ENCODE measurements around the gene SLC26A2.
A peak's percentile ranks its signal among the peaks of the same experiment; 100 is the strongest.

Gene SLC26A2

DNA sequence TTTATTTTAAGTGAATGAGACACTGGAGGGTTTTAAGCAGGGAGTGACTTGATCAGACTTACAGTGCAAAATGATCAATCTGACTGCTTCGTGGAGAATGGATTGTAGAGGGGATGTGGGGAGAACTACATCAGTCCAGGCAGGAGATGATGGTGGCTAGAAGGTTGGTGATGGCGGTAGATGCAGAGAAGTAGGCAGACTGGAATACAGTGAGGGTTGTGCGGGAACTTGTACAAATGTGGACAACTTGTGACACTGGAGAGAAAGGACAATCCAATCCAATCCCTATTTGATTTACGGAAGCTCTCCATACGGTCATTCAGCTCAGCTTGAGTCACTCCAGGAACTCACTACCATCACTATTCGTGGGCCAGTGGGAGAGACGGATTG is 39.3 kb downstream of the SLC26A2 start:
- Histone ChIP-seq H3K27ac (replicated peaks; ENCODE audit: low read length) (peak overlapping the region; percentile 43), H4K91ac (ENCODE audit: low read depth, low read length, poor library complexity) (no peak overlapping the region), H2BK120ac (ENCODE audit: low read depth, low read length) (no peak overlapping the region), H3K4me3 (ENCODE audit: low read length in 2 of 2) (peak overlapping the region; percentile 63 to 94), H3K18ac (ENCODE audit: low read length) (peak overlapping the region; percentile 88), H3K4ac (ENCODE audit: low read length) (no peak overlapping the region), H2AFZ (ENCODE audit: low read length) (peak overlapping the region; percentile 83), H2AK5ac (ENCODE audit: low read depth, low read length) (no peak overlapping the region), H2BK15ac (ENCODE audit: low read length) (no peak overlapping the region), H3K36me3 (replicated peaks in 1 of 2; ENCODE audit: control insufficient read depth in 2 of 2, insufficient read depth in 2 of 2, low read length in 2 of 2) (peaks cover 4 to 28% of the 10 kb centered on the region in 2 donors), H3K9ac (ENCODE audit: low read depth, low read length, poor library complexity) (peak overlapping the region; percentile 94), H3K27me3 (ENCODE audit: control insufficient read depth in 3 of 3, insufficient read depth in 3 of 3, low read depth in 1 of 3, low read length in 3 of 3) (no peaks in the 10 kb centered on the region), H3K79me1 (ENCODE audit: low read depth, low read length) (no peaks in the 10 kb centered on the region), H2BK5ac (ENCODE audit: low read length) (no peak overlapping the region), H3K4me1 (ENCODE audit: control insufficient read depth in 2 of 2, insufficient read depth in 1 of 2, low read depth in 1 of 2, low read length in 2 of 2) (peaks cover 5 to 6% of the 10 kb centered on the region in 2 donors), H4K8ac (ENCODE audit: low read depth, low read length) (no peak overlapping the region), H3K23ac (ENCODE audit: low read depth, low read length, poor library complexity) (peak overlapping the region; percentile 95), H2BK12ac (ENCODE audit: low read length) (no peak overlapping the region), H3K4me2 (ENCODE audit: insufficient read depth, low read length, poor library complexity, severe bottlenecking) (peak overlapping the region; percentile 70), H3K14ac (ENCODE audit: low read length) (no peak overlapping the region), H3K9me3 (replicated peaks in 1 of 2; ENCODE audit: control insufficient read depth in 2 of 2, insufficient read depth in 1 of 2, low read depth in 1 of 2, low read length in 2 of 2) (no peaks in the 10 kb centered on the region)
- no CpG with 5 or more reads among the region's 7 CpGs for WGBS, 2 donors (ENCODE audit: extremely low coverage in 2 of 2, insufficient read length in 2 of 2, insufficient replicate concordance in 1 of 2)
- DNase-seq (ENCODE audit: low spot score): no peak

DNA sequence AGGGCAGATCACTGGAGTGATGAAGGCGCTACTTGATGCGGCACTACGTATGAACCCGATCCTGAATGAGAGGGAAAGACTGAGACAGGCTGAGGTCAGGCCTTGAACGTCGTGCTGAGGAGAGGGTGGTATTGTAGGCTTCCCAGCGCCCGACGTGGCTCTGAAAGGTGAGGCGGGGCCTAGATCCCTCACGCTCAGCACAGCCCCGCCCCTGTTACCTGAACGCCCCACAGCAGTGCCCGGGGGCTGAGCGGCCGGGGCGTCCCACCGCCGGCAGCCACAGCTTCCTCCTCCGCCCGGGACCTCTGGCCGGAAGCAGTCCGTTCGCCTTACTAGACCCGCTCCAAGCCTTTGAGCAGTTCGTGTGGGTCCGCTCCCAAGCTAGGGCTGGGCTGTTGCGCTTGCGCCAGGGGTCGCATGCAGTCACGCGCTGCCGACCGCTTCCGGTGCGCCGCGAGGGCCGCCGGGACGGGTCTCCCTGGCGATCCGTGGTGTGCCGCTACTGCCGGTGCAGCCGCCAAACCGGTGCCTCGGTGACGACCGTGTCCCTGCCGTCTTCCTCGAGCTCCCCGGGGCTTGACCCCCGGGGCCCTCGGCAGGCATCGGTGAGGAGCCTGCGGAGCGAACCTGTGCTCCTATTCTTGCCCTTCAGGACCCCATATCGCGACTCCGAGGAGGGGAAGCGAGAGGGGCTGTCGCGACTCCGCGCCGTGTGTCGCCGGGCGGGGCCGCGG is 39.9 kb downstream of the SLC26A2 start, which contains the start of the genes HMGXB3 and TIGD6:
TSS of gene HMGXB3 (plus strand) at position 484 of the 734 bp plus-strand sequence. CDS start 4,114 bp downstream, outside the sequence.
TSS of gene TIGD6 (minus strand) at position 399 of the 734 bp plus-strand sequence. CDS start 4,306 bp downstream, outside the sequence.
- Histone ChIP-seq H2AFZ (ENCODE audit: low read length) (peak within 1 kb of the TSS; percentile 83), H3K4me2 (ENCODE audit: insufficient read depth, low read length, poor library complexity, severe bottlenecking) (peak within 1 kb of the TSS; percentile 80), H3K27me3 (ENCODE audit: control insufficient read depth in 3 of 3, insufficient read depth in 3 of 3, low read depth in 1 of 3, low read length in 3 of 3) (no peaks in the 10 kb centered on the region), H2AK5ac (ENCODE audit: low read depth, low read length) (peak within 1 kb of the TSS; percentile 81), H3K4me1 (ENCODE audit: control insufficient read depth in 2 of 2, insufficient read depth in 1 of 2, low read depth in 1 of 2, low read length in 2 of 2) (peaks cover 5 to 6% of the 10 kb centered on the region in 2 donors), H2BK5ac (ENCODE audit: low read length) (no peak within 1 kb of the TSS), H2BK12ac (ENCODE audit: low read length) (no peak within 1 kb of the TSS), H3K9ac (ENCODE audit: low read depth, low read length, poor library complexity) (peak within 1 kb of the TSS; percentile 94), H2BK120ac (ENCODE audit: low read depth, low read length) (no peak within 1 kb of the TSS), H3K27ac (replicated peaks; ENCODE audit: low read length) (peak within 1 kb of the TSS; percentile 54), H3K79me1 (ENCODE audit: low read depth, low read length) (no peaks in the 10 kb centered on the region), H3K9me3 (replicated peaks in 1 of 2; ENCODE audit: control insufficient read depth in 2 of 2, insufficient read depth in 1 of 2, low read depth in 1 of 2, low read length in 2 of 2) (no peaks in the 10 kb centered on the region), H2BK15ac (ENCODE audit: low read length) (no peak within 1 kb of the TSS), H3K18ac (ENCODE audit: low read length) (peak within 1 kb of the TSS; percentile 95), H4K8ac (ENCODE audit: low read depth, low read length) (no peak within 1 kb of the TSS), H3K23ac (ENCODE audit: low read depth, low read length, poor library complexity) (peak within 1 kb of the TSS; percentile 95), H3K36me3 (replicated peaks in 1 of 2; ENCODE audit: control insufficient read depth in 2 of 2, insufficient read depth in 2 of 2, low read length in 2 of 2) (peaks cover 2 to 26% of the 10 kb centered on the region in 2 donors), H4K91ac (ENCODE audit: low read depth, low read length, poor library complexity) (no peak within 1 kb of the TSS), H3K4ac (ENCODE audit: low read length) (no peak within 1 kb of the TSS), H3K14ac (ENCODE audit: low read length) (peak within 1 kb of the TSS; percentile 90), H3K4me3 (ENCODE audit: low read length in 2 of 2) (peak within 1 kb of the TSS; percentile 63 to 94)
- WGBS, 2 donors (ENCODE audit: extremely low coverage in 2 of 2, insufficient read length in 2 of 2, insufficient replicate concordance in 1 of 2): no CpG with 5 or more reads among the region's 72 CpGs
- DNase-seq (ENCODE audit: low spot score): peak; percentile 88

DNA sequence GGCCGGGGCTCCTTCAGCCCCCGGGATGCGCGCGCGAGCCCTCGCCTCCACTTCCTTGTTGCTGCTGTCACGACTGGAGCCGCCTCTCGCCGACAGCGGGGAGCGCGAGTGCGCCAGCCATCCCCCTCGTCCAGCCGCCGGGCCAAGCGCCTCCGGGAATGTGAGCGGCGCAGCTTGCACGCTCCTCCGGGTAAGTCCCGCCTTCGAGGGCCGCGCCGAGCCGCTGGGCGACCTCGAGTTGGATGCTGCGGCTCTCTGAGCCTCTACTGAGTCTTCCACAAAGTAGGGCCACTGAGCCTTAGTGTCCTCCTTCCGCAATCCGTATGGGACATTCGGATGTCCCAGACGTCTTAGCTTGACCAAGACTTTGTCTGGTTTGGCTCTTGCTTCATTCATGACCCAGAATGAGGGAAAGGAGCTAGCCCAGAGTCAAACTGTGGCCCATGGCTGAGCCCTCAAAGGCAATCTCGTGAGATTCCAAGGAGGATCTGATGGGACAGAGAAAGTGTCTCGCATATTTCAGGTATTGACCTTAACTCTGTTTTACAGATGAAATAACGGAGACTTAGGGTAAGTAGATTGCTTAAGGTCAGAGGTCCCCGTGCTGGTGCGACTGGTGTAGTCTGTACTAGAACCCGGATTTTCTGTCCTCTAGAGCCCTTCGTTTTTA is 40.6 kb downstream of the SLC26A2 start:
- peak overlapping the region; percentile 54 for H3K27ac ChIP-seq (replicated peaks; ENCODE audit: low read length)
- H3K23ac ChIP-seq (ENCODE audit: low read depth, low read length, poor library complexity): peak overlapping the region; percentile 95
- no peak overlapping the region for H3K4ac ChIP-seq (ENCODE audit: low read length)
- H3K9me3 ChIP-seq (replicated peaks in 1 of 2; ENCODE audit: control insufficient read depth in 2 of 2, insufficient read depth in 1 of 2, low read depth in 1 of 2, low read length in 2 of 2): no peaks in the 10 kb centered on the region
- H3K9ac ChIP-seq (ENCODE audit: low read depth, low read length, poor library complexity): peak overlapping the region; percentile 94
- no peak overlapping the region for H2BK15ac ChIP-seq (ENCODE audit: low read length)
- no peak overlapping the region for H2BK120ac ChIP-seq (ENCODE audit: low read depth, low read length)
- peak overlapping the region; percentile 90 for H3K14ac ChIP-seq (ENCODE audit: low read length)
- H3K4me2 ChIP-seq (ENCODE audit: insufficient read depth, low read length, poor library complexity, severe bottlenecking): peak overlapping the region; percentile 80
- peak; percentile 32 for DNase-seq (ENCODE audit: low spot score)
- no peak overlapping the region for H2BK12ac ChIP-seq (ENCODE audit: low read length)
- no peak overlapping the region for H2BK5ac ChIP-seq (ENCODE audit: low read length)
- peaks cover 6 to 26% of the 10 kb centered on the region in 2 donors for H3K36me3 ChIP-seq (replicated peaks in 1 of 2; ENCODE audit: control insufficient read depth in 2 of 2, insufficient read depth in 2 of 2, low read length in 2 of 2)
- no peak overlapping the region for H4K91ac ChIP-seq (ENCODE audit: low read depth, low read length, poor library complexity)
- H3K18ac ChIP-seq (ENCODE audit: low read length): peak overlapping the region; percentile 95
- no peaks in the 10 kb centered on the region for H3K79me1 ChIP-seq (ENCODE audit: low read depth, low read length)
- H2AK5ac ChIP-seq (ENCODE audit: low read depth, low read length): peak overlapping the region; percentile 81
- H3K4me1 ChIP-seq (ENCODE audit: control insufficient read depth in 2 of 2, insufficient read depth in 1 of 2, low read depth in 1 of 2, low read length in 2 of 2): peaks cover 5 to 6% of the 10 kb centered on the region in 2 donors
- WGBS, 2 donors (ENCODE audit: extremely low coverage in 2 of 2, insufficient read length in 2 of 2, insufficient replicate concordance in 1 of 2): no CpG with 5 or more reads among the region's 44 CpGs
- no peak overlapping the region for H4K8ac ChIP-seq (ENCODE audit: low read depth, low read length)
- peak overlapping the region; percentile 63 to 94 for H3K4me3 ChIP-seq (ENCODE audit: low read length in 2 of 2)
- H3K27me3 ChIP-seq (ENCODE audit: control insufficient read depth in 3 of 3, insufficient read depth in 3 of 3, low read depth in 1 of 3, low read length in 3 of 3): no peaks in the 10 kb centered on the region
- H2AFZ ChIP-seq (ENCODE audit: low read length): peak overlapping the region; percentile 83

Data from neuronal stem cell (in vitro differentiated cells).